HG02678 (cell line): ENCODE measurements around the gene NRG2.

ENCODE experiments used
- ATAC-seq: cut with Tn5 transposase; IDR thresholded peaks from one replicate; pipeline ENCODE4 v1.9.1; 2021; ENCODE audit warnings: mild to moderate bottlenecking, moderate library complexity; ENCODE audit not compliant: unreplicated experiment

NRG2 gene

GRCh38 chr5:139911425-139912120, 131.5 kb downstream of the NRG2 start:
- ATAC-seq = no peak

- no peak for ATAC-seq
These were observed 132.2 kb downstream of the NRG2 start for GRCh38 chr5:139910901-139911300.

DNA sequence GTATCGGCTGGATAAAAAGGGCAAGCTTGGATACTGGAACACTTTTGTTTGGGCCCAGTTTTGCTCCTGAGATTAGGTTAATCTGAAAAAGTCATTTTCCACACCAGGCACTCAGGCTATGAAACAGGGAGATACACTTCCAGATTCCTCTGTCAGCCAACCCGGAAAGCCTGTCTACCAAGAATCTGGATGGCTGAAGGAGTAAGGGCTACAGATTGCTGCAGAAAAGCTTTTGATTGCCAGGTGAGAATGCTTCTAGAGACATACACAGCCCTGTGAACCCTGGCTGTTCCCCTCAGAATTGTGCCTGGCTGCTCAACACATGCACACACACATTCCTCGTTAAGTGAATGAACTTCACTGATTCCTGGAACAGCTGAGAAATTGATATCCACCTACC, 133.1 kb downstream of the NRG2 start:
- no peak for ATAC-seq

DNA sequence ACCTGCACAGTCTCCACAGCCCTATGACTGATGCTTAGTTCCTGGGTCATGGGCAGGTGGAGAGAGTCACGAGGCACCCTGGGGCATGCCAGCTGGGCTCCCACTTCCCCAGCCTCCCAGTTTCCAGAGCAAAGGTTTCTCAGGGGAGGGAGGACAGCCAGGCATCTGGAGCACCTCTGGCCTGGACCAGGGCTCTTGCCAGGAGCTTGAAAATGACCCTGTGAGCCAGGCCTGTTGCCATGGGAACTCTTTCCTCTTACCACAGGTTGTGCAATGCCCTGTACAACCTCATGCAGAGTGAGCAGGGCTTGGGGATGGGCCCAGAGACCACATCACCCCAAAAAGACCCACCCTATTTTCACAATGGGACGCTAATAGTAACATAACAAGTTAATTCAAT, 134.3 kb downstream of the NRG2 start:
- no peak for ATAC-seq

GRCh38 chr5:139906661-139907060, 136.4 kb downstream of the NRG2 start:
- no peak for ATAC-seq

- ATAC-seq = no peak
These were observed 138.1 kb downstream of the NRG2 start for GRCh38 chr5:139904816-139905661.

DNA sequence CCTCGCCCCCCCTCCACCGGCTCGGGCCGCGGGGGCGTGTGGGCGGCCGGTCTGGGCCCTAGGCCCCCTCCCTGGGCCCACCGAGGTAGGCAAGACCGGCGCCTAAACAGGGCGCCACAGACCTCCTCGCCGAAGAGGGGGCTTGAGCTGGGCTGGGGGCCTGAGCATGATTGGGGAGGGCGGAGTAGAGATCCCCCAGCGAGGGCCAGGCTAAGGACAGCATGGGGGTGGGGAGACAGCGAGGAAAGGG, 138.6 kb downstream of the NRG2 start:
- ATAC-seq = no peak

DNA sequence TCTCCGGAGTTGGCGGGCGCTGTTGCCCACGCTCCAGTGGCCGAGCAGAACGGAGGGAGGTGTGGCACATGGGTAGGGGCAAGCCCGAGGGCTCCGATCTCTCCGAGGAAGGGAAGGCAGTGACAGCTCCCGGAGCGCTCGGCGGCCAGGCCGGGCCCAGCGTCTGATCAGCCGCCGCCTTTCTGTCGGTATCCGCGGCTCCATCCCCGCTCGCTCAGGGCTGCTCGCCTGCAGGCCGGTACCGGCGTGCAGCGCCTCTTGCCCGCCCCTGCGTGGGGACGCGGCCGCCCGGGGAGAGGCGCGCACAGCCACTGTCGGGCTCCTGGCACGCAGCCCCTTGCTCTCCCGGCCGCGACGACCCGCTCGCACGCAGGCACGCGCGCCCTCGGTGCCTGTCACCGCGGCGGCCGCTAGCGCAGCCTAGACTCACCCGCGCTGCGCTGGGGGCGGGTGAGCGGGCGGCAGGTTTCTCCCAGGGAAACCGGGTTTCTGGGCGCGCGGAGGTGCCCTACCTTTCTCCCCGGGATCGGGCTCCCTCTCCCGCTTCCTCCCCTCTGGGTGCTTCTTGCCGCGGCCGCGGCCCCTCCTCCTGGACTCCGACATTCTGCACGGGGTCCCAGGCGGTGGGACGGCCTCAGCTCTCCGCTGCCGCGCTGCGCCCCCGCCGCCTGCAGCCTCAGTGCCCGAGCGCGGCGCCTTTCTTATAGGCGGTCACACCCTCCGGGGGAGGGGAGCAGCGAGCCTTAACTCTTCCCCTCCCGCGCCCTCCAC, 139.1 kb downstream of the NRG2 start:
- ATAC-seq = no peak

DNA sequence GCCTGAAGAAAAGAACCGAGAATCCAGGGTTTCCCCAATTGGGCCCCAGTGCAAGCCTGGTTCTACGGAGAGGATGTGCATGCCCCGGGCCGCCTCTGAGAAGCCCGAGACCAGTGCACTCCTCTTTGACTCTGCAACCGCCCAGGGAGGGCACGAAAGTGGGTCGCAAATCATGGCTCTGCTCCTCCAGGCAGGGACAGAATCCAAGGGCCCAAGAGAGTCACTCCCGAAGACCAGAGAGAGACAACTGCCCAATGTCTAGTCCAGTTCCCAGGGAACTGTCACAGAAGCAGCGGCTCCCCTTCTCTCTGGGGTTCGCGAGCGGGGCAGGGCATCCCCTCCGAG, 139.7 kb downstream of the NRG2 start:
- ATAC-seq = no peak

- ATAC-seq = no peak
These were observed 141.1 kb downstream of the NRG2 start for GRCh38 chr5:139901986-139902385.

GRCh38 chr5:139901251-139901575, 141.9 kb downstream of the NRG2 start:
- ATAC-seq = no peak

DNA sequence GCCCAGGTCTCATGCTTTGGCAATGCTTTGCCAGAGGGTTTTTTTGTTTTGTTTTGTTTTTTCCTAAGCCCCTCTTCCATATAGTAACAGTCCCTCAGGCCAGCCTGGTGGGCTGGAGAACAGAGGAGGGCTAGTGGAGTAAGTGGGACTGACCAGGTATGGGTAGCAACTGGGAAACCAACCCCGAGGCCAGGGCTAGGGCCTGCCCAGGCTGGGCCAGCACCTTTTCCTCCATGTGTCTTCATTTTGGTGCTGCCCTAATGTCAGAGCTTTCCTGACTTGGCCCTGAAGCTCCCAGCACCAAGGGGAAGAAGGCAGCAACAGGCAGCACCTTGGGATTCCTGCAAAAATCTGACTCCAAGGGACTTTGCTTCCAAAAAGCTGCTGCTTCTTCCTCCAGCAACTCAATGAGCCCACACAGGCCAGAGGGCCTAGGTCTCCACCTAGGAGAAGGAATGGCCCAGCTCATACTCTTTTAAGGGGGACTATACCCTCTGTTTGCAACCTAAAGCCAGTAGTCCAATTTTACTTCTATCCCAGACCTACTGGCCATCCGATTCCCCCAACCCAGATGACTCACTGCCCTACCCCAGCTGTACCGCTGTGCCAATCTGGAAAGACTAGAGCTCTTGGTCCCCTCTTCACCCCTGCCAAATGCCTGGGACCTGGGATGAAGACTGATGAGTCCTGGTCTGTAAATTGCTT, 142.4 kb downstream of the NRG2 start:
- ATAC-seq = no peak

DNA sequence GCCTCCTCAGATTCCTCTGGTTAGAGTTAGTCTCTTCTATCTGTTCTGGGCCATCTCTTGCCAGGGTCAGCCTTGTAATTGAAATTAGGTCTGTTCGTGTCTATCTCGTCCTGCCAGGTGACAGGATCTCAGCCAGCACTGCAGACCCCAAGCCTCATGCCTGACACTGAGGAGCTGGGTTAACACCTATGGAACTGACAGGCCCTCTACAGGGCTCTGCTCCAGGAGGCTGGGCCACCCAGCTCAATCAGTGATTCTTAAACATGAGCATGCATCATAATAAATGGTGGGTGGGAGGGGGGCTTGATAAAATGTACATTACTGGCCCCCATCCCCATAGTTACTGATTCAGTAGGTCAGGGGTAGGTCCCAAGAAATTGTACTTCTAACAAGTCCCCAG, 144.1 kb downstream of the NRG2 start:
- no peak for ATAC-seq

DNA sequence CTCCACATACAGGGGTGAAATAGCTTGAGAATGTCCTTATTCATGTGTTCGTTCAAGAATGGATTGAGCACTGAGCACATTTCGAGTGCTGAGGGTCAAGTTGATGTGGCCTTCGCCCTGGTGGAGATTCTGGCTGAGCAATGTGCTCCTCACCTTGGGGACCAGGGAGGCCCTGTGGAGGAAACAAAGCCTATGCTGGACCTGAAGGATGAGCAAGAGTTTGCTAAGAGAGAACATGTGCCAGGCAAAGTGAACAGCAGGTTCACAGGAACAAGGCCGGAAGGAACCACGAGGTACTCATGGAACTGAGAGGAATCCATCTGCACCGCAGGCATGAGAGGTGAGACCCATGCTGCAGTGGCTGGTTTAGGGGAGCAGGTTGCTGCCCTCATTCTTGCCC, 145.1 kb downstream of the NRG2 start:
- no peak for ATAC-seq

DNA sequence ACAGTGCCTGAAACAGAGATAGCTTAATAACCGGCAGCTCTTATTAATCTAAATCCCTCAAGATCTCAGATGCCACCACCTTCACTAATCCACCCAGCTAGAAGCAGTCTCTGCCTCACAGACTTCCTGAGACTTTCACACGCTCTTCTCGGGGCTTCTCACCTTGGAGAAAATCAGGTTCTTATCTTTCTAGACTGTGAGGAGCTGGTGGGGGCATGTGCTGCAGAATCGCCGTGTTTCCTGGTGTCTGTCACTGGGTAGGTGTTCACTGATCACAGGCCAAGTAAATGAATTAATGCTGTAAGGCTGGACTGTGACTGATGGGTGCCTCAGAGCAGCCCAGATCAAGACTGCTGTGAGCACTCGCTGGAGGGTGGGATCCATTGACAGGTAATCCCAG, 145.8 kb downstream of the NRG2 start:
- no peak for ATAC-seq

GRCh38 chr5:139896718-139897117, 146.4 kb downstream of the NRG2 start:
- no peak for ATAC-seq

- no peak for ATAC-seq
These were observed 147.5 kb downstream of the NRG2 start for GRCh38 chr5:139895647-139896046.

GRCh38 chr5:139895046-139895445, 148.1 kb downstream of the NRG2 start:
- ATAC-seq = no peak

DNA sequence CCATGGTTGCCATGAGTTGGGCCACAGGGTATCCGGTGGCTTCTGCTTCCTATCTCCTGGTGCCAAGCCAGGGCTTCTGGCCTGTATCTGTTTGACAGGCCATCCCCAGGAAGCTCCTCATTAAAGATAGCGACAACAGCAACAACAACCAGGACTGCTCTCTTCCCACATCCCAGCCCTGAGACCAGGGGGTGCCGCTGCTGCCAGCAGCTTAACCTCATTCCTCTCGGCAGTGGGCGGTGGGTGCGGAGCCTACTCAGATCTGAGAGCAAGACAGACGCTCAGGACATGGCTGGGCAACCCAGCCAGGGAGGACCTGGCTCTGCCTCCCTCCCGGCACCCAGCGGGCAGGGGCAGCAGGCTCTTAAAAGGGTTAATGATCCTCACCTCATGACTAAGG, 149.2 kb downstream of the NRG2 start:
- no peak for ATAC-seq

GRCh38 chr5:139889410-139889809, 153.7 kb downstream of the NRG2 start:
- ATAC-seq = no peak

DNA sequence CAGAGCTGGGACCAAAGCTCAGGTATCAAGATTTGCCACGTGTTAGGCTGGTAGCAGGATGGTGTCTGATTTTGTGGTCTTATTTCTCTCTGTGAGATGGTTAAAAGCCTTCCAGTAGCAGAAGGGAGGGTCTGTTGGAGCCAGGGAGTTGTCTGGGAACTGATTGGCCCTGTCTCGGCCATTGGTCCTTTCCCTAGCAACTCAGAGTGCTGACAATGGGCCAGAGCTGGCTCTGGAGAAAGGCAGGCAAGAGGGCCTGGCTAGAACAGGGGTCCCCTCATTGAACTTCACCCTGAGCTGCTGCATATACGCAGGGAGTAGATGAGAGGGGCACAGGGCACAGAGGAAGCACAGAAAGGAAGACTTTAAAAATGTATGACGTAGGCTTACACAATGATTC, 154.7 kb downstream of the NRG2 start:
- no peak for ATAC-seq

GRCh38 chr5:139886213-139886612, 156.9 kb downstream of the NRG2 start:
- ATAC-seq = no peak
